GM18519 (cell line): ENCODE data around the gene TGFBRAP1.
A peak's percentile ranks its signal among the peaks of the same experiment; 100 is the strongest.

Experiments
- ATAC-seq: cut with Tn5 transposase; IDR thresholded peaks from one replicate; pipeline ENCODE4 v1.9.1; 2021; ENCODE audit warnings: mild to moderate bottlenecking, moderate library complexity; ENCODE audit not compliant: unreplicated experiment, low FRiP score

Gene TGFBRAP1

DNA sequence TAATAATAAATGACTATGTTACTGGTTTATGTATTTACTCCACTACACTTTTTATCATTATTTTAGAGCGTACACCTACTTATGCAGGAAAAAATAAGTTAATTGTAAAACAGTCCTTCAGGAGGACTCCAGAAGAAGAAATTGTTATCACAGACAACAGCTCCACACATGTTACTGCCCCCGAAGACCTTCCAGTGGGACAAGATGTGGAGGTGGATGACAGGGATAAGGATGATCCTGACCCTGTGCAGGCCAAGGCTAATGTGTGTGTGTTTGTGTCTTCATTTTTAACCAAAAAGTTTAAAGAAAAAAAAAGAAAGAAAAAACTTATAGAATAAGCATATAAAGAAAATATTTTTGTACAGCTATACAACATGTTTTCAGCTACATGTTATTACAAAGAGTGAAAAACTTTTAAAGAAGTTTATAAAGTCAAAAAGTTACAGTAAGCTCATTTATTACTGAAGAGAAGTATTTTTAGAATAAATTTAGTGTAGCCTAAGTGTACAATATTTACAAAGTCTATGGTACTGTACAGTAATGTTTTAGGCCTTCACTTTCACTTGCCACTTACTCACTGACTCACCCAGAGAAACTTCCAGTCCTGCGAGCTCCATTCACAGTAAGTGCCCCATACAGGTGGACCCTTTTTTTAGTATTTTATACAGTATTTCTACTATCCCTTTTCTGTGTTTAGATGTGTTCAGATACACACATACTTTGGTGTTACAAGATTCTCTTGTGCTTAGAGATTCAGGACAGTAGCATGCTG, 7.5 kb downstream of the TGFBRAP1 start:
- ATAC-seq = peak; percentile 37

DNA sequence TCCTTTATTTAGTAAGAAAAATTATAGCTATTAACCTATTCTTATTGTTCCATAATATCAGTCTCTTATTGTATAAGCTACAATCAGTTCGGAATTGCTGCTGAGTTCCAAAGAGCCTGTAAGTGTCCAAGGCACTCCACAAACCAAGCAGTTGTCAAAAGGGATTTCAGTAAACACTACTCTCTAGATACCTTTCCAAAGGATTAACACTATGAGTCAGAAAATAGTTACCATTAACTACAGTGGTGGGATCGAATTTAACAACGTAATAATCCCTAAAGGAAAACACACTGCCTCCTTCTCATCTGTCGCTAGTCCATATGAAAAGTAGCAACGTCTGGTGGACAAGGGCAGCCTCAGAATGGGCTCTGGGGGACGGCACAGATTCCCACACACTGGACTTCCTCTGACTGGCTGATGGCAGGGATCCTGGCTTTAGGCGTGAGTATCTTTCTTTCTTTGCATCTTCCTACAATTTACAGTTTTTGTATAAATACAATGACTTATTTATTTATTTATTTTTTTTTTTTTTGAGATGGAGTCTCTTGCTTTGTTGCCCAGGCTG, 8.8 kb downstream of the TGFBRAP1 start:
- no peak for ATAC-seq

DNA sequence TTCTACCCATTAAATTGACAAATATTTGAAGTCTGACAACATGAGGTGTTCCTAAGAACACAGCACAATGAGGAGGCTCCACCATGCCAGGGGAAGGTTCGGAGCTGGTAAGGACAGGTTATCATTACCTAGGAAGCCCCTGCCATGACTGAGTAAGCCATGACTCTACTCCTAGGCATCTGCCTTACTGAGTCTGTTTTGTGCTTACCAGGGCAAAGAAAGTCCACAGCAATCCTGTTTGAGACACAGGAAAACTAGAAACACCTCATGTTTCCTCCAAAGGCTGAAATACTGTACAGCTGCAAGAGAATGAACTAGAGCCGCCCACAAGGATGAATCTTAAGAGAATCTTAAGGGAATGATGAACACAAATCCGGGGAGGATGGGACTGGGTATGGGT, 11.6 kb downstream of the TGFBRAP1 start:
- no peak for ATAC-seq

DNA sequence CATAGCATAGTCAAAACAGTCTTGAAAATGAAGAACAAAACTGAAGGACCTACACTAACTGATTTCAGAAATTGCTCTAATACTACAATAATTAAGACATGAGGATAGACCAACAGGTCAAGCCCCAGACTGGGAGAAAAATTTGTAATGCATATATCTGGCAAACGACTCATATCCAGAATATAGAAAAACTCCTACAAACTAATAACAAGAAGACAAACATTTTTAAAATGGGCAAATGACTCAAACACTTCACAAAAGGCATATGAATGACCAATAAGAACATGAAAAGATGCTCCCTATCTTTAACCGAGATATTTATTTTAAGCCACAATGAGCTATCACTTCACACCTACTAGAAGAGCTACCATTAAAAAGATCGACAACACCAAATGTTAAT, 14.2 kb downstream of the TGFBRAP1 start:
- peak; percentile 66 for ATAC-seq

DNA sequence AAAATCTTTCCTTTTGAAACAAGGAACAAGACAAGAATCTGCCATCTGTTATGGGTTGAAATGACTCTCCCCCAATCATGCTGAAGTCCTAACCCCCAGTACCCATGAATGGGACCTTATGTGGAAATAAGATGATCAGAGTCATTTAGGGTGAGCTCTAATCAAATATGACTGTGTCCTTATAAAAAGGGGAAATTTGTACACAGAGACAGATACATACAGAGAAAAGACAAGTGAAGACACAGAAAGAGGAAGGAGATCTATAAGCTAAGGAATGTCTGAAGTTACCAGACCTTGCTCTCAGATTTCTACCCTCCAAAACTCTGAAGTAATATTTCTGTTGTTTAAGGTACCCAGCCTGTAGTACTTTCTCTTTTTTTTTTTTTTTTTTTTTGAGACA, 15.7 kb downstream of the TGFBRAP1 start:
- ATAC-seq = peak; percentile 43

DNA sequence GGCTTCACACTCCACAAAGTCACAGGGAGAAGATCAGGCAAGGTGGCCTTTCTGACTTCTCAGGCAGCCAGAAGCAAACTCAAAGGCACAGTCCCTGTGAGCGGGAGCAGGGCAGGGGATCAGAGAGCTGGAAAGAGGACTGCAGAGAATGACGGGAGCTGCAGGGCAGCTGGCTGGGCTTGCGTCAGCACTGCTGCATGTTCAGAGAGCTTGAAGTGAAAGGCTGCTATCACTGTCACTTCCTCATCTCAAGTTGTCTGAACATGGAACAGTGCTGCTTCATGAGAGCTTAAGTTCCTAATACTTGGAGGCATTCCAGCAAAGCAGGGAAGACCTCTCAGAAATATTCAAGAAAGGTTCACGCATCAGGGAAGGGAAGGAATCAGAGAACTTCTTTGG, 20.4 kb downstream of the TGFBRAP1 start:
- no peak for ATAC-seq

DNA sequence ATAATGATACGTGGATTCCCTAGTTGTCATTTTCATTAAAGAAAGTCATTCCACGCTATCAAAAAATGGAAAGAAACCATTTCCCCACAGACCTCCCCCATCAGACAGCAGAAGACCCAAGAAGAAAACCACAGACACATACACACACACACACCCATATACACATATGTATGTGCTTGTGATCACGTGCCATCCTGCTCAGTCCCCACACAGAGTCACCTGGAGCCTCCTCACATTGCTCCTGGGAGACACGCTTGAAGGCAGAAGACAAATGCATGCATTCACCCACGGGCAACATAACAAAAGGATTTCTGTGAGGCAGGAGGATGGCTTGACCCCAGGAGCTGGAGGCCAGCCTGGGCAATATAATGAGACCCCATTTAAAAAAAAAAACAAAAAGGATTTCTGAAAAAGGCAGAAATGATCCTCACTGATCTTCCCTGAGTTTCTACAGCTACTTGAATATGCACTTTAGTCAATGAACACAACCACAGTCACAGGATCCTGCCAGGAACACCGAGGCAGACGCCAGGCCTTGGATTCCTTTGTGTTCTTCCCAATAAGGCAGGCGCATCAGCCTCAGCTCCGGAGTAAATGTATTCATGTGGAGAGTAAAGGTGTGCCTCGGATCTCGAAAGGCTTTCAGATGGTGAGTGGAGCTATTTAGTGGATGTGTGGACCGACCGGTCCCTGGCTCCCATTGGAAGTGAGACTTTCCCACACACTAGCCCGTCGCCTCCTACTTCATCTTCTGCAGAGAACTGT, 21.0 kb downstream of the TGFBRAP1 start:
- no peak for ATAC-seq

DNA sequence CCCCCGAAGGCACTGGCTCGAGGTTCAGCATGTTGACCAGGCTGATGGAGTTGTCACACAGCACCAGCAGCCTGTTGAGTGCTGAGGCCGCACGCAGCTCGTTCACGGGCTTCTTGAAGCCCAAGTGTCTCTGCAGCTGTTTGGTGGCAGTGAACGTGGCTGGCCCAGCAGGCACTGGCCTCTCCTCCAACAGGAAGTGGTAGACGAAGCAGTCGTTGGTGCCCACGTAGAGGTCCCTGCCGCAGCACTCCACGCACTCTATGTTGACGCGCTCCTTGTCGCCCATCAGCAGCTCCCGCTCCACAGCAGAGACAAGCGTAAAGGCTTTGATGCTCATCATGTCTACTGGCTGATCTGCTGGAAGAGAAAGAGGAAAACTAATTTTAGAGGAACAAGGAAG, 21.6 kb downstream of the TGFBRAP1 start:
- ATAC-seq = no peak

DNA sequence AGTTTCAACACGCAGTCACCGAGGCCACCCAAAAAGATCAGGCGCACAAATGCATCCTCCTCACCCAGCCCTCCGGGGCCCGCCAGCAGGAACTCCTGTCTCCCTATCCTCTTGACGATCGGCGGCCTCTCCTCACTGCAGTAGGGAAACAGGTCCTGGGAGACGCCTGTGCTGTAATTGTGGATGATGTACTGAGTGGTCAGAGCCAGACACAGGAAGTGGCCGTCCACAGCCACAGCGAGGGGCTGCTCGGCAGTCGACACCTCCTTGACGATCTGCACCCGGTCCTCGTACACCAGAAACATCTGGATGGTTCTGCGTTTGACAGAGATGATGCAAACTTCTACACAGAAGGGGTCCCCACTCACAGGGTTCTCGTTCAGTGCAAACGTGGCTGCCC, 22.0 kb downstream of the TGFBRAP1 start:
- ATAC-seq = no peak

DNA sequence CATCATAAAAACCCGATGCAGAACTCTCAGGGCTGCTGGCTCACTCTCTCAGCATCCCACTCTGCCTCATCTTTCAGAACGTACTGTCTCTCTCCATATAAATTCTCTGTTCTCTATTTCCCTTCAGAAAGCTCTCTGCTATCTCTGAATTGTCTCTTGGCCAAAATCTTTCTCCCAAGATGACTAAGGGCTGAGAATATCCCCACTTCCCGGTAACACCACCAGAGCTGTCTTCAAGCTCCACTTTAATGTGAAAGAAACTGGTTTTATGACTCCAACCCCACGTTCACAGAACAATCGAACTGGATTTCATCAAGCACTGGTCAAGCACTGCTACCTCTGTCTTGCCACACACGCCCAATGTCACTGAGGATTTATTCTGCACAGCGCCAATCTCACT, 22.4 kb downstream of the TGFBRAP1 start:
- no peak for ATAC-seq

DNA sequence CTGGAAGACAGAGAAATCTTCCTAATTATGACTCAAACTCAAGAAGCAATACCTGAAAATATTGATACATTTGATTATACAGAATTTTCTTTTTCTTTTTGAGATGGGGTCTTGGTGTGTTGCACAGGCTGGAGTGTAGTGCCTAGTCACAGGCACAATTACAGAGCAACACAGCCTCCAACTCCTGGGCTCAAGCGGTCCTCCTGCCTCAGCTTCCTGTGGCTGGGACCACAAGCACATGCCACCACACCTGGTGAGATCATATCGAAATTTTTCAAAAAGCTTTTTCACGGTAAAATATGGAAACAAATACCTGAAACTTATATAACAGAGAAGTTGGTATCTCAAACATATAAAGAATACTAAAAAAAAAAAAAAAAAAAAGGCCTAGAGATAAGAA, 27.9 kb downstream of the TGFBRAP1 start:
- ATAC-seq = no peak

DNA sequence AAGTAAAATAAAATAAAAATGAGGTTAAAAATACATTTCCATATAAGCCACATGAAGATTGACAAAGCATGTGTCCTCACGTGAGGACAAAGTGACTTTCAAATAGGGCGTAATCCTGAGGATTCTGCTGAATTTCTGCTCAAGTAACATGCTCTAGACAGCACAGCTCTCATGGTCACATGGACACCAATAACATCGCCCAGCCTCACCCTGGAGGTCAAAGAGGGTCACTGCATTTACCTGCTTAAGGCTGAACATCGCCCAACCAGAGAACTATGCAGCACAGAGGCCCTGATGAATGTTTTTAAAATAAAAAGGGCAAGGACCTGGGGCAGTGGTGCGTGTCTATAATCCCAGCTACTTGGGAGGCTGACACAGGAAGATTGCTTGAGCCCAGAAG, 30.2 kb downstream of the TGFBRAP1 start:
- ATAC-seq = no peak

DNA sequence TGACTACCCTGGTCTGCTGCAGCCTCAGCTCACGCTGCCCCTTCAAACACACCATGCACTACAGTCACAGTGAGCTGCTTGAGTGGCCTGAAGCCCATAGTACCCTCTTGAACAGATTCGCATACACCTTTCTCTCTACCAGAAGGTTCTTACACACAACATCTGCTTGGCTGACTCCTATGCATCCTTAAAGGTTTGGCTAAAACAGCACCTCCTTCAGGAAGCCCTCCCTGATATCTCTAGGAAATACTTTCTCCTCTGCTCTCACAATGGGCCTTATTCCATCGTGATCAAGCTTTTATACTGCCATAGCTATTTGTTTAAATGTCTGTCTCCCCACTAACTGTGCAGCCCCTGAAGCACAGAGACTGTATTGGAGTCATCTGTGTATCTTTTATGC, 31.5 kb downstream of the TGFBRAP1 start:
- ATAC-seq = no peak

DNA sequence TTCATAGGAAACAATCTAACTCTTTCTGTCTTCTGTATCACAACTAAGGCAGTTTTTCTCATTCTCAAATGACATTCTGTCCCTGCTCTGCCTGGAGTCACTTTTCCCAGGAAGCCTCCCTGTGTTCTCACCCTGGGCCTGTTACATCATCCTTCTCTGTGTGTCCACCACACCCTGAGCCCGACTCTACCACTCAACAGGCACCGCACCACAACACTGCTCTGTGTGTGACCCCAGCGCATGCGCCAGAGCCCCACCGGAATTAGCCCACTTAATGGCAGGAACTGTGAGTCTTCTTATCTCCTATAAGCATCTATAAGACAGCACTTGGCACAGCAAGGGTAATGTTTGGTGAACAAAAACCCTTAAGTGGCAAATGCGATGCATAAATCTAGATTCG, 32.3 kb downstream of the TGFBRAP1 start:
- no peak for ATAC-seq

DNA sequence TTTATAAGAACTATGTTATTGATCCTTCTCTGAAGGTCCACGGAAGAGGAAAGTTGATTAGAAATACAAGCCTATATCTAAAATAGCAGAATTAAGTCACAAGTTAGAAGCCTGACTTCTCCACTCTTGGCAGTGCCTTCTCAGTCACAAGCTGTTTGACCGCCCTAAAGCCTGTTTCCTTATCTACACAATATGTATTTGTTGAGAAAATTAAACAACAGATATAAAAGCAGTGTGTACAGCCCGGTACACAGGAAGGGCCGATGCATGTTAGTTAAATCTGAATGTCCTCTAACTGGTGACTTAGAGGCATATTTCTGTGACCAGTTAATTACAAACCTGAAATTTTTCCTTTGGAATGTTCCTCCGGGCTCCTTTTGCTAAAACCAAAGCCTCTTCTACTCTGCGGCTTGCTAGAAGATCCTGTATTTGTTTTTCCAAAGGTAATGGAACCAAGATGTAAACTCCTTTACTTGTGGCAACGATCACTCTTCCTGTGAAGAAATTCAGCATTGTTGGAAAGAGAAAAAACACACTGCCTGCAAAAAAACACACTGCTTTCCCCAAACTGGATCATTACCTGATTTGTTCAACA, 33.4 kb downstream of the TGFBRAP1 start:
- no peak for ATAC-seq

DNA sequence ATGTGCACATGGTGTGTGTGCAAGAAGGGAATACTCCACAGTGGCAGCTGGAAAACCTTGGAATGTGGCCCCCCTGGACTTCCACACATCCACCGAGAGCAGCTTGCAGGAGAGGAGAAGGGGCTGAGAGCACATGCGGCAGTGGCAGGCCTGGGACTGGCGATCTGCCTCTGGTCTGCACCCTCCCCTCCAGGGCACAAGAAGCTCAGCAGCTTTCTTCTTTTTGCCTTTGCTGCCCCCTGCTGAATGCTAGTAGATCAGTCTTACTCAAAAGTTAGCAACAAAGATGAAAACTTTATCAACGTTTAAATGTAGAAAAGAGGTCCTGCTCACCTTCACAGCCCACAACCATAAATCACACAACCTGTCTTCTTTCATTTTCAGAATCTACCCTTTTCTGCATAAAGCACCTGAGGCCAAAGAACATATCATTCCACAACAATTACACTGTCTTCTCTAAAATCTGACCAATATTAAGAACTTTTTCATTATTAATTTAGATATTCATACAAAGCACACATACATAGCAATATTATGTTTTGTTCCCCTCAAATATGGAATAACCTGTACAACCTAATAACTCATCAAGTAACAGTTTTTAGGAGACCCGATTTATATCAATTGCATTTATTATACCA, 34.6 kb downstream of the TGFBRAP1 start:
- ATAC-seq = peak; percentile 64

DNA sequence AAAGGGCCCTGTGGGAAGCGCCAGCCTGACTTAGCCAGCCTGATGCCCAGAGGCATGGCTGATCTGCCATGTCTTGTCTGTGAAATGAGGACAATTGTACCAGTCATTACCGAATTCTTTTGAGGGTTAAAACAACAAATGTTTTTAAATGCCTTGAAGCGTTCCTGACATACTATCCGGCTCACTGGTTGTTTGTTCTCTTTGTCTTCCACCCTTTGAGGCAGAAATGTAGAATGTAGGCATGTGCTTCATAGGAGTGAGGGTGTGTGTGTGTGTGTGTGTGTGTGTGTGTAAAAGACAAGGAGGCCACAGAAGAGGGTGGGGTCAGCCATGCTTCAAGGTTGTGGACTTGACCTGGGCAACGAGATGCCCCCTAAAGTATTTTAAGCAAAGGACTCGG, 35.5 kb downstream of the TGFBRAP1 start:
- ATAC-seq = no peak

DNA sequence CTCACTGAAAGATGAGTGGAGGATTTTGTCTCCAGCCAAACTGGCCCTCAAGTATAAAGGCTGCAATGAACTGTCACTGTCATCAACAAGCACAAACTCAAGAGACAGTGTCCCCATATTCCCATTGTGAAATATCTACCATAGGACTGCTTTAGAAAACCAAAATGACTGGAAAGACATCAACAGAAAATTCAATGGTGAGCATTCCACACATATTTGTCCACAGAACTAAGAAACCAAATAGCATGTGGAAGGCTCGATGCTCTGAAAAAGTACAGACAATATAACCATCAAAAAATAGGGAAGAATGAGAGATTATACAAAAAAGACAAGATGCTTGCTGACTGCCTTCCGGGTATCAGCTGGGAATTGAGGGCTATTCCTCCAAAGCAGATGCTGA, 37.6 kb downstream of the TGFBRAP1 start:
- ATAC-seq = no peak

DNA sequence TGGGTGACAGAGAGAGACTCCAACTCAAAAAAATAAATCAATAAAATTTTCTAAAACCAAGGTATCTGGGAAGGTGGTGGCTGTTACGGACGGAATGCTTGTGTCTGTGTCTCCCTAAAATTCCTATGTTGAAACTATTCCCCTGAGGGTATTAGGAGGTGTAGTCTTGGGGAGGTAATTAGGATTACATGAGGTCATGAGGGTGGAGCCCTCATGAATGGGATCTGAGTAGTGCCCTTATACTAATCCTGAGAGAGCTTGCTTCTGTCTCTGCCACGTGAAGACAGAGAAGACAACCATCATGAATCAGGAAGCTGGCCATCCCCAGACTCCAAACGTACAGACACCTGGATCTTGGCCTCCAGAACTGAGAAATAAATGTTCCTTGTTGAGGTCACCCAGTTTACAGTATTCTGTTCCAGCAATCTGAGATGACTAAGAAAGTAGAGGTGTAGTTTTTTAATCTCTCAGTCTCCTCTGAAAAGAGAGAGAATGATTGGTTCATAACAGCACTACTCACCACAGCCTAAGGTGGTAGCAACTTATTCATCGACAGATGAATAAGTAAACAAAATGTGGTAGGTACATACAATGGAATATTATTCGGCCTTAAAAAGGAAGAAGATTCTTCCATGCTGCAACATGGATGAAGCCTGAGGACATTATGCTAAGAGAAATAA, 38.4 kb downstream of the TGFBRAP1 start:
- no peak for ATAC-seq

DNA sequence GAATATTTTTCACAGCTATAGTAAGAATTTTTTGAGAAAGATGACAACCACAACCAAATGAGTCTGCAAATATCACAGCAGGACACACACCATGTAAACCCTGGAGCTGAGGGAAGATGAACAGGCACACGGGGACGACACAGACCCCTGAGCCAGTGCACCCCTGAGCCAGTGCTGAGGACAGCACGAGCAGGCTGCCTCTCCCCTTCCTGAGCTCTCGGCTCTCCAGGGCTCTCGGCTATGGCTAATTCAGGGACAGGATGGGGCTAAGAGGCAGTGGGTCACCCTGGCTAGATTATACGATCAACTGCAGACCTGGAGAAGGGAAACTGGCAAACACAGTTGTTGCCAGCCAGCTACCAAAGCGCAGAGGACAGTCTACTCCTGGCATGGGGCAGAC, 41.4 kb downstream of the TGFBRAP1 start:
- ATAC-seq = no peak
